Heart left ventricle (tissue), 16 donors: Measurements from ENCODE around the gene PTGR3. TPM values are rescaled to one million over a fixed set of nuclear protein-coding genes. Genes with fewer than 3 reads are reported as not detected.
A peak's percentile ranks its signal among the peaks of the same experiment; 100 is the strongest.

Experiments used
- ATAC-seq, 4 donors: fragments of 200-7000 bp; cut with Tn5 transposase; one replicate each; pipeline ENCODE4 v1.9.1; 2020 to 2022; ENCODE audit warnings: moderate library complexity in 4 of 4, mild to moderate bottlenecking in 3 of 4, moderate number of reproducible peaks in 1 of 4
- DNase-seq, 5 donors: peaks; one replicate each; pipeline ENCODE4 v3.0.0-alpha.2; 2020
- H3K27ac ChIP-seq, 12 donors: fragments of 200-600 bp; sonication (generic) in 4 of 12; one replicate each; pipeline versions ENCODE4 v1.5.0 to v1.8.0; 2016 to 2022; ENCODE audit warnings: mild to moderate bottlenecking in 2 of 12
- H3K27me3 ChIP-seq, 9 donors: fragments of 200-600 bp; sonication (generic) in 2 of 9; one replicate each; pipeline versions ENCODE4 v1.5.1 to v1.8.0; 2016 to 2022; ENCODE audit warnings: mild to moderate bottlenecking in 3 of 9
- H3K36me3 ChIP-seq, 9 donors: fragments of 200-600 bp; sonication (generic) in 2 of 9; one replicate each; pipeline versions ENCODE4 v1.5.0 to v1.8.0; 2018 to 2022; ENCODE audit warnings: mild to moderate bottlenecking in 2 of 9
- H3K4me1 ChIP-seq, 12 donors: fragments of 200-600 bp; sonication (generic) in 4 of 12; one replicate each; pipeline versions ENCODE4 v1.5.0 to v1.8.0; 2016 to 2022; ENCODE audit warnings: mild to moderate bottlenecking in 3 of 12
- H3K4me3 ChIP-seq, 12 donors: fragments of 200-600 bp; sonication (generic) in 4 of 12; one replicate each; pipeline versions ENCODE4 v1.5.0 to v1.8.0; 2017 to 2022; ENCODE audit warnings: mild to moderate bottlenecking in 9 of 12, moderate library complexity in 4 of 12
- H3K9me3 ChIP-seq, 12 donors: fragments of 200-600 bp; sonication (generic) in 4 of 12; one replicate each; pipeline versions ENCODE4 v1.5.0 to v1.8.0; 2016 to 2022; ENCODE audit warnings: mild to moderate bottlenecking in 1 of 12
- CTCF ChIP-seq, 12 donors: fragments of 200-600 bp; sonication (generic) in 4 of 12; IDR thresholded peaks; one replicate each; pipeline versions ENCODE4 v1.5.0 to v1.8.0; 2018 to 2022; ENCODE audit warnings: antibody characterized with exemption in 12 of 12, mild to moderate bottlenecking in 5 of 12
- POLR2A ChIP-seq, 2 donors: fragments of 450-650 bp; IDR thresholded peaks; one replicate each; pipeline ENCODE4 v1.6.1; 2017; ENCODE audit warnings: antibody characterized with exemption in 2 of 2, mild to moderate bottlenecking in 2 of 2, moderate library complexity in 2 of 2
- WGBS, 4 donors: extraction: QIAGEN DNeasy Blood & Tissue Kit in 2 of 4; methylation state at CpG; one replicate each; pipeline versions ENCODE4 v1.1.5 to v1.1.7; 2013 to 2018; 5-methylcytosine and 5-hydroxymethylcytosine counted together
- intact Hi-C, 10 donors: fragments of 100-400 bp; cut with DNase I; formaldehyde crosslinking; loops; one replicate each; pipeline versions ENCODE4 v1.11.1 to v1.14.2; 2022
- polyA plus RNA-seq, 2 donors: library from polyadenylated mRNA; stranded (reverse); fragments of 200-250 nt; gene quantifications; one replicate each; pipeline ENCODE4 v1.2.3, GENCODE V29; 2013
- total RNA-seq, 9 donors: library from RNA; depleted of rRNA in 2 of 9; stranded (reverse); fragments of >200 nt in 2 of 9; fragmentation: NEBNext Ultra II Directional in 3 of 9; extraction: Animal tissue kit (Norgen Biotek cat#: 25700) in 3 of 9; gene quantifications; one replicate each; pipeline versions ENCODE4 v1.1.0 to v1.2.4, GENCODE V29; 2016 to 2023
- donor health status: ischemic (EF 13 %, LVEDD 7.1; RV severe dilation, severe dysfunction).
- donor health status: healthy with polysubstance abuse.
- donor health status: DM: no; HTN: yes; CAD: no.
- donor health status: DM: no; HTN: no; CAD: no.
- donor health status: ischemic (EF 25% LVEDD 6.9; RV normal size, moderate dysfunction).
- donor health status: ischemic (EF 25% LVEDD 5.7; RV mildly dilated, moderate dysfunction).
- donor health status: healthy.
- donor health status: DM: yes; HTN: yes; CAD: no.
- donor health status: ischemic (EF 35%, LVEDD 5.7; RV mildly dilated, moderate dysfunction).
- donor health status: nonischemic (EF 11% LVEDD 7.7; RV severe dilation, severe dysfunction).
- donor health status: DM: yes; HTN: yes; CAD: no.
- donor health status: PGD.
- donor health status: ischemic (EF 29% LVEDD 5.4; RV normal size, mild dysfunction).
- donor health status: nonischemic (EF 23%, LVEDD 6.1; RV moderate dilation, normal function).

Gene PTGR3
- total and polyA plus RNA-seq, 11 donors, result 13.6 to 58.2 (median 49.1) TPM

- DNase-seq (no peak), ATAC-seq (no peak)
- intact Hi-C loops, result loop anchor here in 8 of 10 donors (2.0 to 10.0 kb wide), 11 partner anchors 35 to 610 kb away; partner anchors contain the start of gene ZNF407 (in 1 of the 8)
- H3K27ac ChIP-seq, result peak overlapping the region; percentile 96 to 100 (median 99)
- peak overlapping the region; percentile 61 to 99 (median 96) for H3K4me3 ChIP-seq
- H3K27me3 ChIP-seq, result no peaks in the 10 kb centered on the region
- no peaks in the 10 kb centered on the region for H3K9me3 ChIP-seq
- no peak for TF ChIP-seq CTCF (IDR thresholded peaks at IDR 0.05)
- TF ChIP-seq POLR2A (IDR thresholded peaks at IDR 0.05), result no peak
- H3K36me3 ChIP-seq, result no peaks in the 10 kb centered on the region
- peaks cover 0 to 63% (median 51%) of the 10 kb centered on the region in 12 donors for H3K4me1 ChIP-seq
- WGBS, 4 donors, result 3 to 7% (median 5%) methylated on average over 25 to 26 of the region's 26 CpGs
These were observed 1.4 kb downstream of the PTGR3 start for GRCh38 chr18:75207310-75208154.

GRCh38 chr18:75206452-75207309, 2.3 kb downstream of the PTGR3 start:
- Histone ChIP-seq H3K4me1 (peaks cover 0 to 63% (median 51%) of the 10 kb centered on the region in 12 donors), H3K4me3 (peak overlapping the region in 11 of 12 donors; percentile 88 to 99 (median 96)), H3K27ac (peak overlapping the region in 10 of 12 donors; percentile 9 to 100 (median 99)), H3K36me3 (peaks cover 0 to 5% (median 1%) of the 10 kb centered on the region in 9 donors), H3K27me3 (no peaks in the 10 kb centered on the region), H3K9me3 (no peaks in the 10 kb centered on the region)
- intact Hi-C loops, result loop anchor here in 8 of 10 donors (5.0 to 10.0 kb wide), 10 partner anchors 34 to 609 kb away; partner anchors contain the start of gene ZNF407 (in 1 of the 8)
- DNase-seq (no peak), ATAC-seq (no peak)
- WGBS, 4 donors, result 46 to 51% (median 49%) methylated on average over 14 of the region's 14 CpGs
- TF ChIP-seq POLR2A (IDR thresholded peaks at IDR 0.05) (no peak), CTCF (IDR thresholded peaks at IDR 0.05) (no peak)

DNA sequence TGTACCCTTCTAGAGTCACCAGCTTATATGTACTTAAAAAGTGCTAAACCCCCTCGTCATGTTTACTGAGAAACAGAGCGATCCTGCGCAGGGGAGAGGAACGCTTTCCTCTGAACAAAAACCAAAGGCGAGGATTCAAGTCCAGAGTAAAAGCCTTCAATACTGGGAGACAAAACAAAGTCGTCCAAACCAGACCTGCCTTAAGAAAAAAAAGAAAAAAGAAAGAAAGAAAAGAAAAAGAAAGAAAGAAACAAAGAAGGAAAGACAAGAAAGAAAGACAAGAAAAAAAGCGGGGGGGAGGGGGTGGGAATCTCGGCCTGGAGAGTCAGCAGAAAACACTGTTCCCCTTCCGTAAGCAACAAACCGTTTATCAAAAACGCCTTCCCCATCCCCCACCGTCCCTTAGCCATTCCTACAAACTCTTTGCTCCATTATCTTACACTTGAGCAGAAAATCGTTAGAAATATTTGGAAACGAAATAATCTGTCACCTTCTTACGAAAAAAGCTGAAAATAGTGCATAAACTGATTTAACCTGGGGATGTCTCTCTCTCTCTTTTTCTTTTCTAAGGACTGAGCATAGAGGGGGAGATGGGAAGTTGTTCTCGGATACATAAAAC, 3.3 kb downstream of the PTGR3 start:
- Histone ChIP-seq H3K4me3 (peak overlapping the region in 10 of 12 donors; percentile 42 to 99 (median 56)), H3K9me3 (no peaks in the 10 kb centered on the region), H3K4me1 (peaks cover 0 to 70% (median 51%) of the 10 kb centered on the region in 12 donors), H3K27me3 (no peaks in the 10 kb centered on the region), H3K36me3 (peaks cover 0 to 16% (median 12%) of the 10 kb centered on the region in 9 donors), H3K27ac (peak overlapping the region in 8 of 12 donors; percentile 43 to 99 (median 70))
- WGBS, 4 donors, result 46 to 63% (median 54%) methylated on average over 16 of the region's 16 CpGs
- no peak for TF ChIP-seq POLR2A (IDR thresholded peaks at IDR 0.05)
- TF ChIP-seq CTCF (IDR thresholded peaks at IDR 0.05), result no peak
- ATAC-seq (no peak), DNase-seq (no peak)
- intact Hi-C loops, result loop anchor here in 8 of 10 donors (2.0 to 10.0 kb wide), 11 partner anchors 33 to 608 kb away; partner anchors contain the start of gene ZNF407 (in 1 of the 8)
